ENCODE data around the gene AHRR.

- TF ChIP-seq EZH2 (IDR thresholded peaks at IDR 0.05; ENCODE audit: borderline replicate concordance) (no peak), CTCF (IDR thresholded peaks at IDR 0.05; ENCODE audit: poor library complexity) (no peak)
Measured at GRCh38 chr5:313265-313664, 8.2 kb upstream of the AHRR start.
